Fibroblast of the aortic adventitia (primary cell): ENCODE results near the gene PTOV1. TPM values are rescaled to one million over a fixed set of nuclear protein-coding genes. Genes with fewer than 3 reads are reported as not detected.
A peak's percentile ranks its signal among the peaks of the same experiment; 100 is the strongest.

Experiments
- DNase-seq: peaks from one replicate; pipeline ENCODE4 v3.0.0-alpha.2; 2010; ENCODE audit warnings: low read depth
- H3K4me3 ChIP-seq: 2 replicates; pipeline ENCODE4 v1.5.1; 2011; ENCODE audit warnings: low read depth, mild to moderate bottlenecking, control low read depth, low read length, moderate library complexity
- total RNA-seq: library from RNA; depleted of rRNA; stranded (reverse); fragments of >200 nt; gene quantifications from 2 replicates; pipeline ENCODE4 v1.2.3, GENCODE V29; 2012; ENCODE audit warnings: low replicate concordance
- TF ChIP-seq, protein P1 (sequence below): IDR thresholded peaks from 2 replicates; pipeline ENCODE4 v1.5.1; 2011; ENCODE audit warnings: mild to moderate bottlenecking, low read length, control low read depth, inconsistent platforms; ENCODE audit not compliant: insufficient read depth

Gene PTOV1
- total RNA-seq, 1 donor = 46.2 TPM

- no peak overlapping the region for H3K4me3 ChIP-seq
- DNase-seq = no peak
- TF ChIP-seq, protein P1, sequence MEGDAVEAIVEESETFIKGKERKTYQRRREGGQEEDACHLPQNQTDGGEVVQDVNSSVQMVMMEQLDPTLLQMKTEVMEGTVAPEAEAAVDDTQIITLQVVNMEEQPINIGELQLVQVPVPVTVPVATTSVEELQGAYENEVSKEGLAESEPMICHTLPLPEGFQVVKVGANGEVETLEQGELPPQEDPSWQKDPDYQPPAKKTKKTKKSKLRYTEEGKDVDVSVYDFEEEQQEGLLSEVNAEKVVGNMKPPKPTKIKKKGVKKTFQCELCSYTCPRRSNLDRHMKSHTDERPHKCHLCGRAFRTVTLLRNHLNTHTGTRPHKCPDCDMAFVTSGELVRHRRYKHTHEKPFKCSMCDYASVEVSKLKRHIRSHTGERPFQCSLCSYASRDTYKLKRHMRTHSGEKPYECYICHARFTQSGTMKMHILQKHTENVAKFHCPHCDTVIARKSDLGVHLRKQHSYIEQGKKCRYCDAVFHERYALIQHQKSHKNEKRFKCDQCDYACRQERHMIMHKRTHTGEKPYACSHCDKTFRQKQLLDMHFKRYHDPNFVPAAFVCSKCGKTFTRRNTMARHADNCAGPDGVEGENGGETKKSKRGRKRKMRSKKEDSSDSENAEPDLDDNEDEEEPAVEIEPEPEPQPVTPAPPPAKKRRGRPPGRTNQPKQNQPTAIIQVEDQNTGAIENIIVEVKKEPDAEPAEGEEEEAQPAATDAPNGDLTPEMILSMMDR = no peak
Measured at GRCh38 chr19:49811328-49811727, 39.6 kb upstream of the PTOV1 start.

DNA sequence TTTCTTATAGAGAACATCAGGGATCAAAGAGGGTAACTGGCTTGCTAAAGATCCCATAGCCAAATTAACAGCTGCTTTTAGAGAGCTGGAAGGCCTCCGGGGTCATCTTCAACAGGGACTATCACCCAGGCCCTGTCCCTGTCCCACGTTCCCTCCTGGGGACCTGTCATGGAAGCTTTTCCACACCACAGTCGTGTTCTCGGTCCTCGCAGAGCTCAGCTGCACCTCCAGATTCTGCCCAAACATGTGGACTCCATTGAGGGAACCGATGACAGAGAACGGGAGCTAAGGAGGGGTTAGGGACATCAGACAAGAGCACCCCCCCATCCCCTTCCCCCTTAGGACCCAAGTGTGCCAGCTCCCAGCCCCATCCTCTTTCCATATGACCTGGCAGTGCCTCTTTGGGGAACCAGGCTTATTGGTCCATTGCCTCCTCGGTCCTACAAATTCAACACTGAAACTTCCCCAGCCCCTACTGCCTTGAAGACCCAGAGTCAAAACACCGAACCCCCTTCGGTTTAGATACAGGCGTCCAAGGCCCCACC is 38.4 kb upstream of the PTOV1 start:
- peak overlapping the region; percentile 73 for H3K4me3 ChIP-seq
- TF ChIP-seq, protein P1 = no peak
- no peak for DNase-seq

DNA sequence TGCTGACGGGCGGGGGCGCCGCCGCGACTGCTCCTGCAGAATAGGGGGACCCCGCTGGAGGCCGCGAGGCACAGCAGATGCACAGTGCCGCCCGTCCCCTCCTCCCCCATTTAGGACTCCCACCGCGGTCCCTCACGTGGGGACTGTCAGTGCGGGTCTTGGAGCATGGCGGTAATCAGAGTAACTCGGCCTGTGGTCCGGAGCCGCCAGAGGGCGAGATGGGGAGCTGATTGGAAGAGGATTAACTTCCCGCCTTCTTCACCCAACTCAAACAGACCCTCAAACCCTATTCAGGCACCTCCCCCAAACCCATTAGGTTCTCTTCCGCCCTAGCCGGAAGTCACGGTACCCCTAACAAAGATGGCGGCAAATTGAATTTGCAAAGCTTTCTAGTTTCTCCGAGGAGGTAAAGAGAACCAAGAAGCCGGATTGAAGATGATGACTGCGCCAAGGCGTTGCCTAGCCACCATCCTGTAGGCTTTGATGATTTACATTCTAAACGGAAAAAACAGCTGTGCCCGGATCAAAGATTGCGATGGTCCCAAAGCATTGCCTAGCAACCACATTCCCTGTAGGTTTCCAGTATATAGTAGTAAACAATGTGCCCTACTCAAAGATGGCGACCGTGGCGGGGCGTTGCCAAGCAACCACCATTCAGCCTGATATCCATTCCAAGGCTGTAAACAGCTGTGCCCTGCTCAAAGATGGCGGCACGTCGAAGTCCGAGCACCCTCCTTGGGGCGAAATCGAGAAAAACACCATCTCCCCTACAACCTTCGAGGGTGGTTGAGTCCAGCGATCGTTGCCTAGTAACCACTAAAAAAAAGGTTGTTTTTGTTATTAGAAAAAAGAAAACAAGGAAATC is 37.7 kb upstream of the PTOV1 start, which contains the start of gene FUZ:
Gene FUZ, minus strand, starts transcription at position 296 of the 865 bp plus-strand sequence. Its CDS starts 186 bp downstream, at position 110.
- H3K4me3 ChIP-seq = peak within 1 kb of the TSS; percentile 73
- TF ChIP-seq, protein P1 = peak; percentile 32
- peak; percentile 99 for DNase-seq

DNA sequence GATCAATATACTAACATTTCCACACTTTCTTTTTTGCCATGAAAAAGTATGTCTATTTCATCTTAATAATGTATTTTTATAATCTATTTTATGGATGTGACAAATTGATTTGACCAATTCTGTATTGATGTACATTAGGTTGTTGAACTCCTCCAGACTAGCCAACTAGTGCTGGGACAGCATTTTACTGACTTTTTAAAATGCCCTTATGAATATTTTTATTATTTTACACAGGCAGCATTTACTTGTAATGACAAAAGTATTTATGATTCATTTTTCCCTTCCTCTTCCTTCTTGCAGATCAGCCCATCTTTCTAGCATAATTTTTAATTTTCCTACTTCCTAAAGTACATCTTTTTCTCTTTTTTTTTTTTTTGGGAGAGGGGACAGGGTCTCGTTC is 36.9 kb upstream of the PTOV1 start:
- TF ChIP-seq, protein P1 = no peak
- no peak for DNase-seq
- peak overlapping the region; percentile 73 for H3K4me3 ChIP-seq

- no peak for DNase-seq
- TF ChIP-seq, protein P1 = no peak
- H3K4me3 ChIP-seq = no peak overlapping the region
Measured at GRCh38 chr19:49816590-49816989, 34.4 kb upstream of the PTOV1 start.

DNA sequence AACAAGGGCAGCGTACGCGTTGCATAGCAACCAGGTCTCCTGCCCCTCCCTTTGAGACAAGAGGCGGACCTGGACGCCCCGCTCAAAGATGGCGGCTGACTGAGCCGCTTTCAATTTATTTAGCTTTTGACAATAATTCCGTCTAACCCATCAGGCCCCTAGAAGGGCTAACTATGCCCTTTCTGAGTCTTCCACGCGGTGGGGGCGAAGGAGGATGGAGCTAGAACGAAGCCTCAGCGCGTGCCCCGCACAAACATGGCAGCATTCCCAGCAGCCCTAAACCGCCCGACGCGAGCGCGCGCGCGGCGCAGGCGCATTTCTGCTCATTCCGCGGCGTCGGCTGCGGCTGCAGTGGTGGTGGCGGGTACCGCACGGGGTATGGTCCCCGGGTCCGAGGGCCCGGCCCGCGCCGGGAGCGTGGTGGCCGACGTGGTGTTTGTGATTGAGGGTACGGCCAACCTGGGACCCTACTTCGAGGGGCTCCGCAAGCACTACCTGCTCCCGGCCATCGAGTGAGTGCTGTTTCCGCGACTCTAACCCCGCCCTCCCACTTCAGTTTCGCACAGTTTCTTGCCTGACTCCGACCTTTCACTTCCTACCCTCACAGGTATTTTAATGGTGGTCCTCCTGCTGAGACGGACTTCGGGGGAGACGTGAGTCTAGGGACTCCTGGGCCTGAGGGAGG is 32.9 kb upstream of the PTOV1 start, which contains the start of gene MED25:
Gene MED25, plus strand, starts transcription at position 326 of the 685 bp plus-strand sequence. Its CDS starts 53 bp downstream, at position 379.
- H3K4me3 ChIP-seq = peak within 1 kb of the TSS; percentile 99
- TF ChIP-seq, protein P1 = peak; percentile 36
- DNase-seq = peak; percentile 89
